Pancreas (tissue), 10 donors: ENCODE data around the gene PIN4. TPM values are rescaled to one million over a fixed set of nuclear protein-coding genes. Genes with fewer than 3 reads are reported as not detected.

Experiments
- ATAC-seq, 4 donors: fragments of 200-7000 bp; cut with Tn5 transposase; one replicate each; pipeline versions ENCODE4 v1.8.0 to v1.9.1; 2020; ENCODE audit warnings: mild to moderate bottlenecking in 4 of 4, moderate library complexity in 4 of 4
- DNase-seq, 6 donors: peaks; one replicate each; pipeline ENCODE4 v3.0.0-alpha.2; 2020
- FAIRE-seq: peaks from 2 replicates; lab custom pipeline; 2012; peaks lifted over from hg19 to GRCh38; lab: Jason Lieb, UNC
- H3K27ac ChIP-seq, 4 donors: fragments of 200-600 bp; sonication (generic); 1 replicate in 3 of 4; 2 replicates in 1 of 4; pipeline versions ENCODE4 v1.5.0 to v1.8.0; 2020
- H3K27me3 ChIP-seq, 4 donors: fragments of 200-600 bp; one replicate each; pipeline ENCODE4 v1.8.0; 2021
- H3K36me3 ChIP-seq, 3 donors: fragments of 200-600 bp; sonication (generic) in 1 of 3; one replicate each; pipeline versions ENCODE4 v1.5.0 to v1.8.0; 2020 to 2021
- H3K4me1 ChIP-seq, 3 donors: fragments of 200-600 bp; one replicate each; pipeline ENCODE4 v1.8.0; 2021
- H3K4me3 ChIP-seq, 4 donors: fragments of 200-600 bp; sonication (generic) in 2 of 4; one replicate each; pipeline versions ENCODE4 v1.5.0 to v1.8.0; 2020 to 2021
- H3K9me3 ChIP-seq, 4 donors: fragments of 200-600 bp; one replicate each; pipeline ENCODE4 v1.8.0; 2021
- WGBS, 2 donors: extraction: QIAGEN DNeasy Blood & Tissue Kit; methylation state at CpG; one replicate each; pipeline ENCODE4 v1.1.7; 2013; 5-methylcytosine and 5-hydroxymethylcytosine counted together
- intact Hi-C, 3 donors: fragments of 100-400 bp; cut with DNase I; formaldehyde crosslinking; loops; one replicate each; pipeline versions ENCODE4 v1.11.1 to v1.14.2; 2022
- polyA plus RNA-seq, 2 donors: library from polyadenylated mRNA; stranded (reverse); fragments of 200-250 nt; gene quantifications; one replicate each; pipeline ENCODE4 v1.2.3, GENCODE V29; 2013
- total RNA-seq, 6 donors: library from RNA; stranded (reverse); fragmentation: NEBNext Ultra II Directional in 4 of 6; extraction: Animal tissue kit (Norgen Biotek cat#: 25700) in 4 of 6; gene quantifications; one replicate each; pipeline versions ENCODE4 v1.2.1 to v1.2.4, GENCODE V29; 2021 to 2023
- TF ChIP-seq, protein P1 (sequence below), 4 donors: fragments of 200-600 bp; sonication (generic) in 3 of 4; IDR thresholded peaks; one replicate each; pipeline versions ENCODE4 v1.5.0 to v1.8.0; 2021; ENCODE audit warnings: antibody characterized with exemption in 4 of 4
- donor health status: healthy with polysubstance abuse.
- donor health status: DM: no; HTN: no; CAD: no; lungs with moderate emphysema.
- donor health status: DM: no; HTN: no; CAD: no.
- donor health status: control.
- donor health status: control.
- donor health status: Bipolar disorder and iron deficiency.
- donor health status: DM: yes; HTN: yes; CAD: no.
- donor health status: DM: no; HTN: no; CAD: no.
- donor health status: DM: no; HTN: no; CAD: no.
- donor health status: DM: yes; HTN: yes; CAD: no.

PIN4 gene
- total and polyA plus RNA-seq, 8 donors = 3.6 to 13.4 (median 4.2) TPM

DNA sequence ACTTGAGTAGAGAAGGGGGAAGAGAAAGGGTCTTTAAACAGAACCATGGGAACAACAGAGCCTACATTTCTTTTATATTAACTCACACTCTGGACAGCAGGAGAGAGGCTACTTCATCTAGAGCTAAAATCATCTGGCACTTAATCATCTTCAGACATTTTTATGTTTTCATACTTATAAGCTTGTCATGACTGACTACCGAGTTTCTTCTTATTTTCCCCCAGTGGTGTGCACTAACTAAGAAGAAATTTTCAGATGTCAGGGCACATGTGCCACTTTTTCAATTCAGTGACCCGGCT lies 38.0 kb upstream of the PIN4 start:
- no peak for FAIRE-seq
- intact Hi-C loops = no loop called here

DNA sequence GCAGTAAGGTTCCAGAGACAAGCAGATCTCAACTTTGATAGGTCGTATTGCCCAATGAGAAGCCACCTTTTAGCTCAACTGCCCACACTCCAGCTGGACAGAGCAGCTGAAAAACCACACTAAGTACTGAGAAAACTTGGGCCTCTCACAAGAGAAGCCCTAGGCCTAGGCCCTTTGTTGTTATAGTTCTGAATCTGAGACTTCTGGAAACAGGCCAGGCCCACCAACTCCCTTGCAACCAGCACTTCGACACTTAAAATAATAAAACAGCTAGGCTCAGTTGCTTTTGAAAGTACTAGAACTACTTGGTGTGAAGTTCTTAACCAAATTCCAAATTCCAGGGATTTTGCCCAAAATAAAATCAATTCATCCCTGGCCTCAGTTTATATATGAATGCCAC lies 36.4 kb upstream of the PIN4 start:
- H3K4me1 ChIP-seq = no peaks in the 10 kb centered on the region
- intact Hi-C loops = no loop called here

More for the DNA sequence above, 38.0 kb upstream of the PIN4 start:
- ATAC-seq (no peak), DNase-seq (no peak)
- no peaks in the 10 kb centered on the region for H3K4me1 ChIP-seq
- H3K9me3 ChIP-seq = no peaks in the 10 kb centered on the region
- 46 to 58% methylated on average over 2 of the region's 2 CpGs for WGBS, 2 donors
- TF ChIP-seq, protein P1, sequence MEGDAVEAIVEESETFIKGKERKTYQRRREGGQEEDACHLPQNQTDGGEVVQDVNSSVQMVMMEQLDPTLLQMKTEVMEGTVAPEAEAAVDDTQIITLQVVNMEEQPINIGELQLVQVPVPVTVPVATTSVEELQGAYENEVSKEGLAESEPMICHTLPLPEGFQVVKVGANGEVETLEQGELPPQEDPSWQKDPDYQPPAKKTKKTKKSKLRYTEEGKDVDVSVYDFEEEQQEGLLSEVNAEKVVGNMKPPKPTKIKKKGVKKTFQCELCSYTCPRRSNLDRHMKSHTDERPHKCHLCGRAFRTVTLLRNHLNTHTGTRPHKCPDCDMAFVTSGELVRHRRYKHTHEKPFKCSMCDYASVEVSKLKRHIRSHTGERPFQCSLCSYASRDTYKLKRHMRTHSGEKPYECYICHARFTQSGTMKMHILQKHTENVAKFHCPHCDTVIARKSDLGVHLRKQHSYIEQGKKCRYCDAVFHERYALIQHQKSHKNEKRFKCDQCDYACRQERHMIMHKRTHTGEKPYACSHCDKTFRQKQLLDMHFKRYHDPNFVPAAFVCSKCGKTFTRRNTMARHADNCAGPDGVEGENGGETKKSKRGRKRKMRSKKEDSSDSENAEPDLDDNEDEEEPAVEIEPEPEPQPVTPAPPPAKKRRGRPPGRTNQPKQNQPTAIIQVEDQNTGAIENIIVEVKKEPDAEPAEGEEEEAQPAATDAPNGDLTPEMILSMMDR (IDR thresholded peaks at IDR 0.05) = no peak
- H3K27me3 ChIP-seq = no peaks in the 10 kb centered on the region
- no peaks in the 10 kb centered on the region for H3K36me3 ChIP-seq
- H3K27ac ChIP-seq = no peak overlapping the region
- H3K4me3 ChIP-seq = no peak overlapping the region

DNA sequence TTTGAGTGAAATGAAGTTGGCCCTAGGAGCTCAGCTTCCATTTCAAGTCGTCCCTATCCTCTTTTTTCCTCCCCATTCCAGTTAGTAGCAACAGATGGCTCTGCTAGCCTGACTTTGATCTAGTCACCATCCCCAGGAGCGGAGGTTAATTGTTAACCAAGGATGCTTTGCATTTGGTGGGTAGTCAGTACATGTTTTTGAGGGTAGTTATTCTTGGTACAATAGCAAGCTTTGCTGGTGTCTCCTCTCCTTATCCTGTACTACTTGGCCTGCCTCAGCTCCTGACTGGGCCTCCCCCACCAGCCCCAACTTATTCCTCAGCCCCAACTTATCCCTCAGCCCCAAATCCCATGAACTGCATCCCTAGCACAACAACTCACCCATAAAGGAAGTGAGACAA lies 35.0 kb upstream of the PIN4 start:
- Histone ChIP-seq H3K27ac (no peak overlapping the region), H3K36me3 (no peaks in the 10 kb centered on the region), H3K4me3 (no peak overlapping the region), H3K27me3 (peaks cover 0 to 6% (median 0%) of the 10 kb centered on the region in 4 donors), H3K9me3 (no peaks in the 10 kb centered on the region), H3K4me1 (no peaks in the 10 kb centered on the region)
- FAIRE-seq (no peak), ATAC-seq (peak in 2 of 4 donors; percentile 43 to 44), DNase-seq (no peak)
- TF ChIP-seq, protein P1 (IDR thresholded peaks at IDR 0.05) = no peak
- intact Hi-C loops = no loop called here
- 60 to 62% methylated on average over 2 of the region's 2 CpGs for WGBS, 2 donors

More for the DNA sequence above, 36.4 kb upstream of the PIN4 start:
- Histone ChIP-seq H3K36me3 (no peaks in the 10 kb centered on the region), H3K27ac (no peak overlapping the region), H3K27me3 (no peaks in the 10 kb centered on the region), H3K9me3 (no peaks in the 10 kb centered on the region), H3K4me3 (no peak overlapping the region)
- WGBS, 2 donors = 38 to 42% methylated on average over 2 of the region's 2 CpGs
- FAIRE-seq (no peak), ATAC-seq (no peak), DNase-seq (no peak)
- TF ChIP-seq, protein P1 (IDR thresholded peaks at IDR 0.05) = no peak

DNA sequence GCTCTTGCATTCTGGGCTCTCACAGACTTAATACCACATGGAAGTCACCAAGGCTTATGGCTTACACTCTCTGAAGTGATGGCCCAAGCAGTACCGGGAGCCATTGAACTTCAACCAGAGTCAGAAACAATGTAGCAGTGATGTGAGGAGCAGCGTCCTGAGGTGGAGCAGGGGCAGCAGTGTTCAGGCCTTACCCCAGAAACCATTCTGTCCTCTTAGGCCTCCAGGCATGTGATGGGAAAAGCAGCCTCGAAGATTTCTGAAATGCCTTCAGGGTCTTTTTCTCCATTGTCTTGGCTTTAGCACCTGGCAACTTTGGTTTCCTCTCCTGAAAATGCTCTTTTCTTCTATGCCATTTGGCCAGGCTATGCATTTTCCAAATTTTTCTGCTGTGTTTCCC lies 22.8 kb upstream of the PIN4 start:
- Histone ChIP-seq H3K4me3 (no peak overlapping the region), H3K36me3 (no peaks in the 10 kb centered on the region), H3K4me1 (no peaks in the 10 kb centered on the region), H3K27ac (no peak overlapping the region), H3K27me3 (peaks cover 0 to 7% (median 1%) of the 10 kb centered on the region in 4 donors), H3K9me3 (no peaks in the 10 kb centered on the region)
- no peak for FAIRE-seq
- no peak for DNase-seq
- no peak for ATAC-seq
- TF ChIP-seq, protein P1 (IDR thresholded peaks at IDR 0.05) = no peak
- intact Hi-C loops = no loop called here
- 82 to 85% methylated on average over 3 of the region's 3 CpGs for WGBS, 2 donors

DNA sequence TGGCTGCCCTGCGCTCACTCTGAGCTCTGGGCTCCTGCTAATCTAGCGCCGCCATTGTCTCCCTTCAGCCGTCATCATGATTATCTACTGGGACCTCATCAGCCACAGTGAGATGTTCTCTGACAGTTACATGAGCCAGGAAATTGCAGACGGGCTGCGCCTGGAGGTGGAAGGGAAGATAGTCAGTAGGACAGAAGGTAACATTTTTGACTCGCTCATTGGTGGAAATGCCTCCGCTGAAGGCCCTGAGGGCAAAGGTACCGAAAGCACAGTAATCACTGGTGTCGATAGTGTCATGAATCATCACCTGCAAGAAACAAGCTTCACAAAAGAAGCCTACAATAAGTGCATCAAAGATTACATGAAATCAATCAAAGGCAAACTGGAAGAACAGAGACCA lies 21.8 kb upstream of the PIN4 start:
- intact Hi-C loops = no loop called here
- DNase-seq (no peak), FAIRE-seq (no peak), ATAC-seq (no peak)
- TF ChIP-seq, protein P1 (IDR thresholded peaks at IDR 0.05) = no peak
- Histone ChIP-seq H3K4me1 (no peaks in the 10 kb centered on the region), H3K36me3 (no peaks in the 10 kb centered on the region), H3K27me3 (peaks cover 0 to 7% (median 1%) of the 10 kb centered on the region in 4 donors), H3K27ac (no peak overlapping the region), H3K9me3 (no peaks in the 10 kb centered on the region), H3K4me3 (no peak overlapping the region)
- 75 to 76% methylated on average over 10 of the region's 10 CpGs for WGBS, 2 donors
